ENCODE data around the gene CPLANE2.
"Not testable (repeated sequence)": the region's sequence is repeated elsewhere in the genome, so short reads cannot be mapped to it uniquely, and the experiment has no call there.

CPLANE2 gene

GRCh38 chr1:16207318-16208269, 29.4 kb downstream of the CPLANE2 start:
- no peak for DNase-seq

- peak; percentile 81 for DNase-seq
Measured at GRCh38 chr1:16206547-16207317, 30.3 kb downstream of the CPLANE2 start.

- DNase-seq: no peak
Measured at GRCh38 chr1:16205891-16206546, 31.0 kb downstream of the CPLANE2 start.

- no peak for DNase-seq
Measured at GRCh38 chr1:16205334-16205671, 31.7 kb downstream of the CPLANE2 start.

GRCh38 chr1:16204634-16205333, 32.2 kb downstream of the CPLANE2 start:
- peak; percentile 26 for DNase-seq

- DNase-seq: no peak
Measured at GRCh38 chr1:16204216-16204615, 32.8 kb downstream of the CPLANE2 start.

- no peak for DNase-seq
Measured at GRCh38 chr1:16203550-16203949, 33.4 kb downstream of the CPLANE2 start.

GRCh38 chr1:16202281-16203210, 34.4 kb downstream of the CPLANE2 start:
- no peak for DNase-seq

- no peak for DNase-seq
Measured at GRCh38 chr1:16199700-16200099, 37.3 kb downstream of the CPLANE2 start.

GRCh38 chr1:16199157-16199501, 37.9 kb downstream of the CPLANE2 start:
- DNase-seq: no peak

GRCh38 chr1:16198444-16199156, 38.4 kb downstream of the CPLANE2 start:
- DNase-seq: no peak

GRCh38 chr1:16196874-16197273, 40.1 kb downstream of the CPLANE2 start:
- DNase-seq: no peak

- not testable (repeated sequence) for DNase-seq
Measured at GRCh38 chr1:16196139-16196538, 40.8 kb downstream of the CPLANE2 start.

GRCh38 chr1:16195518-16195905, 41.5 kb downstream of the CPLANE2 start:
- DNase-seq: no peak

- DNase-seq: no peak
Measured at GRCh38 chr1:16191916-16192546, 45.0 kb downstream of the CPLANE2 start.

- no peak for DNase-seq
Measured at GRCh38 chr1:16191309-16191708, 45.7 kb downstream of the CPLANE2 start.

- DNase-seq: no peak
Measured at GRCh38 chr1:16189921-16190621, 46.9 kb downstream of the CPLANE2 start.

- no peak for DNase-seq
Measured at GRCh38 chr1:16189003-16189402, 48.0 kb downstream of the CPLANE2 start.

- DNase-seq: peak; percentile 72
Measured at GRCh38 chr1:16187748-16188401, 49.1 kb downstream of the CPLANE2 start.

All from activated T-cell treated with anti-CD3 and anti-CD28 coated beads for 4 hours (primary cell).